Mucosa of stomach (tissue), 1 donor: ENCODE data around the gene PRR20C.

Source experiments
- H3K27me3 ChIP-seq: one replicate; pipeline ENCODE4 v1.7.0; 2013; ENCODE audit warnings: mild to moderate bottlenecking, low read length; ENCODE audit not compliant: control insufficient read depth, insufficient read depth
- H3K36me3 ChIP-seq: one replicate; pipeline ENCODE4 v1.7.0; 2013; ENCODE audit warnings: low read length; ENCODE audit not compliant: control insufficient read depth, insufficient read depth
- H3K4me1 ChIP-seq: one replicate; pipeline ENCODE4 v1.7.0; 2013; ENCODE audit warnings: mild to moderate bottlenecking, low read length; ENCODE audit not compliant: control insufficient read depth, insufficient read depth
- H3K4me3 ChIP-seq: one replicate; pipeline ENCODE4 v1.7.0; 2013; ENCODE audit warnings: low read length
- H3K9ac ChIP-seq: one replicate; pipeline ENCODE4 v1.7.0; 2013; ENCODE audit warnings: mild to moderate bottlenecking, low read length, moderate library complexity
- H3K9me3 ChIP-seq: one replicate; pipeline ENCODE4 v1.7.0; 2013; ENCODE audit warnings: mild to moderate bottlenecking, low read length, moderate library complexity; ENCODE audit not compliant: control insufficient read depth
- donor health status: Pancreatic carcinoma.

The PRR20C gene

GRCh38 chr13:57191667-57192066 lies 37.8 kb downstream of the PRR20C start:
- Histone ChIP-seq H3K27me3 (no peaks in the 10 kb centered on the region), H3K9ac (no peak overlapping the region), H3K9me3 (no peaks in the 10 kb centered on the region), H3K4me1 (no peaks in the 10 kb centered on the region), H3K4me3 (no peak overlapping the region), H3K36me3 (no peaks in the 10 kb centered on the region)
